Lower leg skin (tissue), 3 donors: ENCODE data around the gene UBASH3B.

Experiments used
- CTCF ChIP-seq, 3 donors: fragments of 450-650 bp; IDR thresholded peaks; one replicate each; pipeline ENCODE4 v1.5.1; 2016; ENCODE audit warnings: antibody characterized with exemption in 3 of 3, mild to moderate bottlenecking in 3 of 3, moderate library complexity in 2 of 3
- POLR2A ChIP-seq, 2 donors: fragments of 450-650 bp; IDR thresholded peaks; one replicate each; pipeline ENCODE4 v1.6.1; 2016 to 2017; ENCODE audit warnings: antibody characterized with exemption in 2 of 2, mild to moderate bottlenecking in 1 of 2, moderate library complexity in 1 of 2

GRCh38 chr11:122691549-122692150, 36.1 kb downstream of the UBASH3B start:
- TF ChIP-seq CTCF (IDR thresholded peaks at IDR 0.05) (no peak), POLR2A (IDR thresholded peaks at IDR 0.05) (no peak)
